ENCODE measurements around the gene AFM. TPM values are rescaled to one million over a fixed set of nuclear protein-coding genes. Genes with fewer than 3 reads are reported as not detected.

AFM gene
- total RNA-seq, 2 experiments from 2014 or later, result not detected

GRCh38 chr4:73436674-73437557 lies 44.6 kb upstream of the AFM start:
- Histone ChIP-seq H4K20me1 (ENCODE audit: insufficient read depth, low read length) (no peaks in the 10 kb centered on the region), H3K4me1 (ENCODE audit: insufficient read depth, low read length, poor library complexity, severe bottlenecking) (no peaks in the 10 kb centered on the region), H3K79me2 (ENCODE audit: insufficient read depth, low read depth, low read length) (no peaks in the 10 kb centered on the region), H3K4me2 (ENCODE audit: low read length) (no peak overlapping the region), H3K36me3 (ENCODE audit: insufficient read depth, low read length) (no peaks in the 10 kb centered on the region), H3K9me2 (ENCODE audit: insufficient read depth, low read length) (no peaks in the 10 kb centered on the region), H2AFZ (ENCODE audit: low read length) (no peak overlapping the region), H3K4me3 (ENCODE audit: low read depth, low read length, poor library complexity, severe bottlenecking) (no peak overlapping the region), H3K27ac (ENCODE audit: low read depth, low read length, poor library complexity, severe bottlenecking) (no peak overlapping the region), H3K9me3 (ENCODE audit: low read length) (no peaks in the 10 kb centered on the region)
- no peak for TF ChIP-seq EZH2phosphoT487 (IDR thresholded peaks at IDR 0.05; ENCODE audit: borderline replicate concordance, low read depth, low read length)
- TF ChIP-seq CTCF (conservative IDR thresholded peaks at IDR 0.05; ENCODE audit: low read length), result no peak
- ChIA-PET POLR2A (no interaction called here), CTCF (ENCODE audit: unreplicated experiment) (no interaction called here)
- DNase-seq (ENCODE audit: low spot score), result no peak
- no TSS peak for BruUV-seq (replicated peaks)
- intact Hi-C loops (cut with micrococcal nuclease; ENCODE audit: unreplicated experiment), result no loop called here

- intact Hi-C loops (cut with micrococcal nuclease; ENCODE audit: unreplicated experiment), result no loop called here
- POLR2A ChIA-PET, result interaction anchor here (1.0 kb wide), 1 partner anchor 20 kb away, joined by 4 read pairs; no protein-coding TSS in a partner anchor
- Histone ChIP-seq H3K9me3 (ENCODE audit: low read length) (no peaks in the 10 kb centered on the region), H3K36me3 (ENCODE audit: insufficient read depth, low read length) (no peaks in the 10 kb centered on the region), H4K20me1 (ENCODE audit: insufficient read depth, low read length) (no peaks in the 10 kb centered on the region), H3K4me3 (ENCODE audit: low read depth, low read length, poor library complexity, severe bottlenecking) (no peak overlapping the region), H3K79me2 (ENCODE audit: insufficient read depth, low read depth, low read length) (no peaks in the 10 kb centered on the region), H2AFZ (ENCODE audit: low read length) (no peak overlapping the region), H3K4me1 (ENCODE audit: insufficient read depth, low read length, poor library complexity, severe bottlenecking) (no peaks in the 10 kb centered on the region), H3K27ac (ENCODE audit: low read depth, low read length, poor library complexity, severe bottlenecking) (no peak overlapping the region), H3K9me2 (ENCODE audit: insufficient read depth, low read length) (no peaks in the 10 kb centered on the region), H3K4me2 (ENCODE audit: low read length) (no peak overlapping the region)
- TF ChIP-seq CTCF (conservative IDR thresholded peaks at IDR 0.05; ENCODE audit: low read length) (no peak), EZH2phosphoT487 (IDR thresholded peaks at IDR 0.05; ENCODE audit: borderline replicate concordance, low read depth, low read length) (no peak)
- CTCF ChIA-PET (ENCODE audit: unreplicated experiment), result no interaction called here
- DNase-seq (ENCODE audit: low spot score), result no peak
- BruUV-seq (replicated peaks), result no TSS peak
Observed at GRCh38 chr4:73437558-73437956, 44.0 kb upstream of the AFM start.

- no peak for DNase-seq (ENCODE audit: low spot score)
- Histone ChIP-seq H3K79me2 (ENCODE audit: insufficient read depth, low read depth, low read length) (no peaks in the 10 kb centered on the region), H3K4me3 (ENCODE audit: low read depth, low read length, poor library complexity, severe bottlenecking) (no peak overlapping the region), H3K4me2 (ENCODE audit: low read length) (no peak overlapping the region), H3K27ac (ENCODE audit: low read depth, low read length, poor library complexity, severe bottlenecking) (no peak overlapping the region), H3K9me2 (ENCODE audit: insufficient read depth, low read length) (no peaks in the 10 kb centered on the region), H2AFZ (ENCODE audit: low read length) (no peak overlapping the region), H3K9me3 (ENCODE audit: low read length) (no peaks in the 10 kb centered on the region), H3K4me1 (ENCODE audit: insufficient read depth, low read length, poor library complexity, severe bottlenecking) (no peaks in the 10 kb centered on the region), H3K36me3 (ENCODE audit: insufficient read depth, low read length) (no peaks in the 10 kb centered on the region), H4K20me1 (ENCODE audit: insufficient read depth, low read length) (no peaks in the 10 kb centered on the region)
- ChIA-PET POLR2A (interaction anchor here (0.8 to 1.6 kb wide), 4 partner anchors 13 to 86 kb away, joined by 3 to 4 read pairs (median 4); no protein-coding TSS in a partner anchor), CTCF (ENCODE audit: unreplicated experiment) (no interaction called here)
- intact Hi-C loops (cut with micrococcal nuclease; ENCODE audit: unreplicated experiment), result no loop called here
- BruUV-seq (replicated peaks), result no TSS peak
- TF ChIP-seq CTCF (conservative IDR thresholded peaks at IDR 0.05; ENCODE audit: low read length) (no peak), EZH2phosphoT487 (IDR thresholded peaks at IDR 0.05; ENCODE audit: borderline replicate concordance, low read depth, low read length) (no peak)
Observed at GRCh38 chr4:73438048-73438447, 43.5 kb upstream of the AFM start.
